Inflammatory macrophage treated with lipopolysaccharide for 1 hour (primary cell): ENCODE measurements around the gene CD34.
A peak's percentile ranks its signal among the peaks of the same experiment; 100 is the strongest.

Experiments
- DNase-seq, 2 donors: peaks; one replicate each; pipeline ENCODE4 v3.0.0-alpha.2; 2020 to 2022

CD34 gene

DNA sequence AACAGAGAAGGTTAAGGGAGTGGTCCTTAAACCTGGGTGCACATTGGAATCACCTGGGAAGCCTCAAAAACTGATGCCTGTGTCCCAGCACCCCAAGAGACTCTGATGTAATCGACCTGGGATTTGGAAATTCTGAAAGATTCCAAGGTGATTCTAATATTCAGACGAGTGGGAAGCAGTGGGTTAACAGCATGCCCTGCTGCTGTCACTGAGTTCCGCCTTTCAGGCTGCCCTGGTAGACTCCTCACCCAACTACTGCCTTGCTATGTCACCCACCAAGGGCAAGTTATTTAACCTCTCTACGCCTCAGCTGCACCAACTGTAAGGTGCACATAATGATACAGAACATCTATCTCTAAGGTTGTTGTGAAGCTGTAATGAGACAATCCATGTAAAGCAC is 59.2 kb downstream of the CD34 start:
- DNase-seq, result no peak

GRCh38 chr1:207850621-207851407 is 60.1 kb downstream of the CD34 start:
- peak; percentile 63 to 72 for DNase-seq

DNA sequence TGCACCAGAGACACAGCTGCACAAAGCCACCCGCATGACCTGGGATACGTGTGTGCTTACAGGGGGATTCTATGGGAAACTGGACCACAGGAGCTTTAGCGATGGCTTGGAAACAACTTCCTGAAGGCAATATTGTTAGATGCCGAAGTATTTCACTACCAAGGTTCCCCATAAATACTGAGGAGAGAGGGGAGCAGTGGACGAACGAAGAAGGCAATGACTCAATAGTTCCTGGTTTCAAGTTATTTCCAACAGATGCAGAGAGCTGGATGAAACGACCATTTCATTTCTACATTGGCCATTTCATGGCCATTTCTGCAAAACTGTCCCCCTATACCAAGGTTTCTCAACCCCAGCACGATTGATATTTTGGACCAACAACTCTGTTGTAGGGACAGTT is 61.3 kb downstream of the CD34 start:
- DNase-seq, result peak in 1 of 2 donors; percentile 41

GRCh38 chr1:207849016-207849415 is 61.9 kb downstream of the CD34 start:
- no peak for DNase-seq

DNA sequence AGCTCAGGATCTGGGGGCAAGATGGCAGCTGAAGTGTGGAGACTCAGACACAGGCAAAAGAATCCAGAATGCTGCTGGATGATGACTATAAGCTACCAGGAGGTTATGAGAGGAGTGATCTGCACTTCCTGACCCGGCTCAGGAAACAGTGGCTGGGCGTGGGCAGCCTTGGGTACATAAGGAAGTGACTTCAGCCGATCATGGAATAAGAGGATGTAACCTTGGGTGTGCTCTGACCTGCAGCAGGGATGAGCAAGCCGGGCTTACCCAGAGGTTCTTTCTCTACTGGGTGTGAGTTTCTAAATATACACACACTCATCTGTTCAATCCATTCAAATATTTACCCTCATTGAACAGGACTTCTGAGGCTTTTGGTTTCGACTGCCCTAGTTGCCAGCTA is 62.7 kb downstream of the CD34 start:
- DNase-seq, result peak; percentile 91 to 99

GRCh38 chr1:207847116-207847515 is 63.8 kb downstream of the CD34 start:
- DNase-seq, result no peak

DNA sequence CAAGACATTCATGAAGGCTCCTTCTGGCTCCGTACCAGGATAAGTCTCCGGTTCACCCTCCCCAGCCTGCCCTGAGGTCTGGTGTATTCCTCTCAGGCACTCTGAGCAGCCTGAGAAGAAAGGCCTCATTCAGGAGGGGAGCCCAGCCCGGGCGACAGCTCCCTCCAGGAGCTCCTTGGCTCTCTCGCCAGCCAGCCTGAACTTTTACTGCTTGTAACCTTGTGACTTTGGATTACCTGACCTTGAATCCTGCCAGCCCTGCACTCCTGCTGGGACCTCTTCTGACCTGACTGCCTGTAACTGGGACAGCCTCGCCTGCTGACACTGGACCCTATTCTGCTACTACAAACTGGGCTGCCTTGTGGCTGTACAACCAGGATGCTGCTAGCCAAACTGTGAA is 65.8 kb downstream of the CD34 start:
- no peak for DNase-seq

DNA sequence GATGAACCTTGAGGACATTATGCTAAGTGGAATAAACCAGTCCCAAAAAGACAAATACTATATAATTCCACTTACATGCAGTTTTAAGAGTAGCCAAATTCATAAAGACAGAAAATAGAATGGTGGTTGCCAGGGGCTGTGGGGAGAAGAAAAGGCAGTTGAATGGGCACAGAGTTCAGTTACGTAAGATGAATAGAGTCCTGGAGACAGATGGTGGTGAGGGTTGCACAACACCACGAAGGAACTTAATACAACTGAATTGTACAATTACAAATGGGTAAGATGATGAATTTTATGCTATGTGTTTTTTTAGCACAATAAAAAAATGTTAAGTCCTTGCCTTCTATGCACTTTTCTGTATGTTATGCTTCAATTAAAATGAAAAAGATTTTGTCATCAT is 66.6 kb downstream of the CD34 start:
- peak; percentile 40 to 59 for DNase-seq

GRCh38 chr1:207842506-207842905 is 68.4 kb downstream of the CD34 start:
- DNase-seq, result no peak

GRCh38 chr1:207841901-207842300 is 69.0 kb downstream of the CD34 start:
- DNase-seq, result no peak

GRCh38 chr1:207841293-207841692 is 69.6 kb downstream of the CD34 start:
- DNase-seq, result no peak

DNA sequence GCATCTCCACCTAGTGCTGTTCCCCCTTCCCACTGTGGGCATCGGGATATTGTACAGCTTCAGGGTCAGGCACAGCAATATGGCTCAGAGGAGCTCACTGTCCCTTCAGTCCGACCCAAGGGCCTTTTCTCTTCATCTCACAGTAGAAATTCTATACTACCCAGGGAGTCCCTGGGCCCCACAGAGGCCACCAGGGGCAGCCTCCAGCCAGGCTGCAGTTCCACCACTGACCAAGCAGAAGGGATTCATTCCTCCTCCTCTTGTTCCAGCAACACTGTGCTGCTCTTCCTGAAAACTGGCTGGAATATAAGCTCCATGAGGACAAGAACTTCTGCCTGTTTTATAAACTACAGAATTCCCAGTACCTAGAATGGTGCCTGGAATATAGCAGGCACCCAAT is 70.5 kb downstream of the CD34 start:
- no peak for DNase-seq

DNA sequence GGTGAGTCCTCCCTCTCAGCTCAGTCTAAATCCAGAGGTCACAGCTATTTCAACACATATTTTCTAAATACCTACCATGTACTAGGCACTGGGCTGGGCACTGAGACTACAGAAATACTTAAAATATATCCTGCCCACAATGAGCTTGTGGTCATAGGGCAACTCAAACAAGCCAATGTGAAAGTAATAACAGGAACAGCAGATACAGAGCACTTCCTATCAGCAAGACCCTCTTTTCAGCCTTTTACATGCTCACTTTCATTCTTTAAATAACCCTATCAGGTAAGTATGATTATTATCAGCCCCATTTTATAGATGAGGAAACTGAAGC is 71.9 kb downstream of the CD34 start:
- DNase-seq, result no peak

DNA sequence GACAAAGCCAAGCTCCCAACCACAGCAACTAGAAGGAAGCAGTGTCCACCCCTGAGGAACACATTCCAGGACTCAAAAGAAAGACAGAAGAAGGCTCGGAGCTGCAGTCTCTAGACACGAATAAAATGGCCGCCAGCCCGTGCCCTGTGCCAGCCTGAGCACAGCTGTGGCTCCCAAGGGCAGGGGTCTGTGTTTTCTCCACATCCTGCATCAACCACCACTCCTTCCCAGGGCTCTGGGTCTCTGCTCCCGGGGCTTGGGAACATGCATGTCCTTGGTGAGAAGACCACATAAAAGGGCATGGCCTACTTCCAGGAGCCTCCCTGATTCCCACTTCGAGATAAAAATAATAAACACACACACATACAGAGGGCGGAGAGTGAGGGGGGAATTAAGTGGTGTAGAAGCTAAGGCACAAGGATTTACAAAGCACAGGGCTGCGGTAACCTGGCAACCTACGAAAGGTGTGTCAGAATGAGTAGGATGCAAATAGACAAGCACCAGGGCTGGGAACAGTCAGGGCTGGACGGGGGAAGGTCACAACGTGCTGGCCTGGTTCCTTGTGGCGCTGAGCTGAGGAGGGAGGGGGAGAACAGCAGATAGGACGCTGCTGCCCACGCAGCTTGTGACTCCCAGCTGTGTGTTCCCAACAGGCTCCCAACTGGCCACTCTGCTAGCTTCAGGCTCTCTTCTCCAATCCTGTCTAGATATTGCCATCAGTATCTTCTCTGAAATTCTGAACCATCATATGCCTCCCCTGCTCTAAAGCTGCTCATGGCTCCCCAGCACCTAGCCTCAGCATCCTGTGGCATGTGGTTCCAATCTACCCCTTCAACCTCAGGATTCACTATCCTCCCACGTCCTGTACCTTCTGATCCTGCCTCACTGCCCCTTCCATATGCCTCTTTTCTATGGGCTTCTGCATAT is 72.5 kb downstream of the CD34 start:
- DNase-seq, result no peak

- no peak for DNase-seq
These were observed 73.3 kb downstream of the CD34 start for GRCh38 chr1:207837673-207838072.

- DNase-seq, result no peak
These were observed 74.2 kb downstream of the CD34 start for GRCh38 chr1:207836591-207837347.

DNA sequence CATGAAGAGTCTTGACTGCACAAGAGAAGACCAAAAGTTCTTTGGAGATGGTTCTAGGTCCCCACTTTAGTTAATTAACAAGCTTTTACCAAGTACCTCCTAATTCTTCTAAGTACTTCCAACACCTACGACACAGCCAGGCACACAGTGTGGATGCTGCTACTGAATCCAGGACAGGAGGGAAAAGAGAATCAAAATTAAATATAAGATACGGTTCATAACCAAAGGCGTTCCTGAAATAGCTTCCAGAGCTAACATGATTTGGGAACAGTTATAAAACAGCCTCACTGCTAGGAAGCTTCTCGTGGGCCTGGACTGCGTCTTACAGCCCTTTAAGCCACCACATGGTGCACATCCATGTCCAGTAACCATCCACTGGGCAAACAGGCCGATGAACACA is 75.0 kb downstream of the CD34 start:
- no peak for DNase-seq

- DNase-seq, result no peak
These were observed 76.8 kb downstream of the CD34 start for GRCh38 chr1:207833956-207834660.

DNA sequence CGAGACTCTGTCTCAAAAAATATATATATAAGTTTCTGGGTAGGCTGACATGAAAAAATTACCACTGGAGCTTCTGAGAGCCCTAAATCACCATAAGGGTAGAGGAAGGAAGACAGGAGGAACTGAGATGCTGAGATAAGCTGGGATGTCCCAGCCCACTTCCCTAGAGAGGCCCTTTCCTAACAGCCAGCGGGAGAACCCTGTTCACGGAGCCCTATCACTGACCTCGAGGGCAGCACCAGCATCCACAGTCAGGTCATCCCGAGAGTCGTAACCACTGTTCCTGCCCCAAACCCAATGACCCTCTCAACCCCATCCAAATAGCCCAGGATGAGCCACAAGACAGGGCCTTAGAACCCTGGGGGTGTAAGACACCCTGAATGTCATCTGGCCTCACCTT is 77.5 kb downstream of the CD34 start:
- DNase-seq, result peak in 1 of 2 donors; percentile 58

DNA sequence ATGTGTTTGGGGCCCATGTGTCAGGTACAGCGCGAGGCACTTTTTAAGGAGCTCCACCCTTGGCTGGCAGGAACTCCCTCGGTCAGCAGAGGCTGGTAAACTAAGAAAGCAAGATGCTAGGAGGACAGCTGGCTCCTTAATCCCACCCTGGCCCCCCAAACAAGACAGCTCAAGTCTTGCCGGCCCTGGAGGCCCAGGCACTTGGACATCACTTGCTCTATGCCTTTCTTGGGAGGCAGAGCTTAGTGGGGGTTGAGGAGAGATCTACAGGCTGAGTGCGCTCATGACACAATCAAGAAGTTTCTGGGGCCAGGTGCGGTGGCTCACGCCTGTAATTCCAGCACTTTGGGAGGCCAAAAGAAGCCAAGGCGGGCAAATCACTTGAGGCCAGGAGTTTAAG is 78.1 kb downstream of the CD34 start:
- DNase-seq, result no peak

- peak; percentile 49 to 81 for DNase-seq
These were observed 79.2 kb downstream of the CD34 start for GRCh38 chr1:207831517-207832327.
